NOMO-1 (cell line): ENCODE data around the gene TRIM36.

Experiments used
- DNase-seq, 2 experiments: peaks; one replicate each; lab custom pipeline; 2025; ENCODE audit not compliant: unreplicated experiment in 2 of 2; lab: John Stamatoyannopoulos, UW

Gene TRIM36

GRCh38 chr5:115079924-115080623 lies 89.6 kb downstream of the TRIM36 start:
- no peak for DNase-seq
